GM11168 (cell line): ENCODE measurements around the gene ZBTB7B.
"Not testable (repeated sequence)": the region's sequence is repeated elsewhere in the genome, so short reads cannot be mapped to it uniquely, and the experiment has no call there.

Experiments used
- in situ Hi-C: fragments of 300-500 bp; cut with MboI; formaldehyde crosslinking; loops from one replicate; pipeline ENCODE4 v1.12.0; 2022; ENCODE audit warnings: low sequenced_read_pairs; ENCODE audit not compliant: unreplicated experiment

The ZBTB7B gene

DNA sequence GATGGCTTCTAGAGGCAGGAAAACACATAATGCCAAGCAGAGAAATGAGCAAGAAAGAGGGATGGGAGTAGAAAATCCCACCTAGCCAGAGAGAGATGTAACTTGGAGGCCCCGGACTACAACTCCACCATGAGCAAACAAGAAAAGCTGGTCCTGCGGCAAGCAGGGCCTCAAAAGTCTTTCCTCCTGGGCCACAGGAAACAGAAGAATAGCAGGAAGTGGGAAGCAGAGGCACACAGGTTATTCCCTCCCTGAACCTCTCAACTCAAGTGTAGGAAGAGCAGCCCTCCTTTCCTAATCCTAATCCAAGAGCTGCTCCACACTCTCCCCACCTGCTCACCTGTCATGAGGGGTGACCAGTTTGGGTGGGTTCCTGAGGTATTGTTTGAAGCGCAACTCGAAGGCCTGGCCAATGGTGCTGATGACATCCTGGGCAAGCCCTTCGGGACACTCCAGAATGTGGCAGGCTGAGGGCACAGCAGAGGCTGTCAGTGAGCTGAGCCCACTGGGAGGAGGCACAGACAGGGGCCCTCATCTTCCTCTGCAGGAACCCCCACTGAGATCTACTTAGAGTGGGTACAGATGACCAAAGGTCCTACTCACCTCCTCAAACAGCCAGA lies 35.2 kb upstream of the ZBTB7B start:
- in situ Hi-C loops: no loop called here

DNA sequence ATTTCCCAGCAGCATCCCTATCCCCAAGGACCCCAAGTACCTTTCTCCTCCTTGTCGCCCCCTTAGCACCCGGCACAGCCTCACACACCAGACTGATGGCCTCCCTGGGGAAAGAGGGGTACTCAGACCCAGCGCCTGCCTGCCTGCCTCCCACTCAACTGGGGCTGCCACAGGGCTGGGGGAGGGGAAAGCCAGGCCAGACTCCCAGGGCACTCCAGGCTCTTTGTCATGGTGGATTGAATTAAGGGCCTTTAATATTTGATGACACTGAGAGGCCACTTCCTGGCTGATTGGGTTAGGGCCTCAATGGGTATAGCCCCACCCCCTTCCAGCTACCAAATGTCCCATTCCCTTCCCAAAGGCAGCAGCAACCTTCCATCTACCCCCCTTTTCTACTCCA lies 33.9 kb upstream of the ZBTB7B start:
- in situ Hi-C loops: no loop called here

DNA sequence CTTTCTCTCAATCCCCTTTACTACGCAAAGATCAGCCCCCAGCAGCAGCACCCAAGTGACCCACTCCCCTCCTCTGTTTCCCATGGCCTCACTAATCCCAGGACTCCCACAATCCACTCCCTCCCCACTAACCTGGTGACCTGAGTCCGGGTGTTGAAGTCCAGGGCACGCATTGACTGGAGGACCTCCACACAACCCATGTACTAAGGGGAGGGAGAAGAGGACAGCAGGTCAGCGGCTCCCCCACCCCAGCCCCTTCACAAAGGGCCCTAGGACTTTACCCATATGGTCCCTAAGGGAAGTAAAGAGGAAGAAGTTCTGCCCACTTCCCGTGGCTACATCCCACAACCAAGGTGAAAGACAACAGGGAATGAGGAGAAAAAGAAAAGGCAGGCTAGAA lies 33.4 kb upstream of the ZBTB7B start:
- in situ Hi-C loops: no loop called here

DNA sequence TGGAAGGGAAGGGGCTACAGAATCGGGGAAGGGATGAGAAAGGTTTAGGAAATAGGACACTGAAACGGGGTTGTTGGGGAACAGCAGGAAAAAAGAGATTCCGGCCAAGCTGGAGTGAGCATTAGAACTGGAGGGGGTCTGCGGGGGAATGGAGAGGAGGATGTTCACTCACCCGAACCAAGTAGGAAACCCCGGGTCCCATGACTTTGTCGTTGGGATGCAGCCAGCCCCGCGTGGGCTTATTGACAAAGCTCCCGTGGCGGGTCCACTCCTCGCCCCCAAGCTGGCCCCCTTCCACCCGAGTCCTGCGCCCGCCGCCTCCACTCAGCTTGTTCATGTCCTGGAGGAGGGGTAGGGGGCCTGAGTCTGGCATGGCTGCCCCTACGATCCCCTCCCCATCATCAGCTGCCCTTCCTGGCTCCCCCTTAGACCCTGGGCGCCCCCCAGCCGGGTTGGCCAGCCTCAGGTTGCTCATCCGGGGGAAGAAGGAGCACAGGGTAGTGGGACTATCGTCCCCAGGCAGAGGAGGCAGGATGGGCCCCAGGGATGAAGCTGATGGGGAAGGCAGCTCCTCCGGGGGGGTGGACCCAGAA lies 32.6 kb upstream of the ZBTB7B start:
- in situ Hi-C loops: no loop called here

DNA sequence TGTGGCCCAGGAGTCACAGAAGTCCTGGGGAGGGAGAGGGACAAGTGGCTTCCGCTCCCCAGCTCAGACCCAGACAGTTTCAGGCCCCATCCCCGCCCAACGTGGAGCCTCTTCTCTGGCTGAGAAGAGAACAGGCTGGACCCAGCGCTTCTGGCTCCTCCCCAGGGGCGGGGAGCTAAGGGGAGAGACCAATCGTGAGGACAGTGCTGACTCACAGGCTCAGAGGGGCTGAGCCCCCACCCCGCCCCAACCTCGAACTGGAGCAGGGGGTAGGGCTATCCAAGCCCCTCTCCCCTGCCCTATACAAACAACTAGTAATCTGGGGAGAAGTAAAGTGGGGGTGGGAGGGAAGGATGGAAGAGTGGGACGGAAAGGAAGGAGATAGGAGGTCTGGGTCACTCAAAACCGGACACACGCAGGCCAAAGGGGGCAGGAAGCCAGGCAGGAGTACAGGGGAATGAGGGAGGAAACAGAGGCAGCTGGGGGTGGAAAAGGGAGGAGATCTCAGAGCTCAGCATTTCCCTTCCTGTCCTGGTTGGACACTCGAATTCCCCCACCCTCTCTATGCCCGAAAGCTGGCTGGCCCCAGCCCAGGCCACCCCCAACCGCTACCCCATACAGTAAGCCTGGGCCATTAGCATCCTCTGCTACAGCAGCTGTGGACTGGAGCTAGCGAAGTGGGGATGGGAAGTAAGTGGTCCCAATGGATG lies 31.8 kb upstream of the ZBTB7B start, which contains the start of gene SHC1:
SHC1 (minus strand) TSS at position 117 of the 710 bp plus-strand sequence. CDS start 221 bp downstream, outside the sequence.
- in situ Hi-C loops: no loop called here

DNA sequence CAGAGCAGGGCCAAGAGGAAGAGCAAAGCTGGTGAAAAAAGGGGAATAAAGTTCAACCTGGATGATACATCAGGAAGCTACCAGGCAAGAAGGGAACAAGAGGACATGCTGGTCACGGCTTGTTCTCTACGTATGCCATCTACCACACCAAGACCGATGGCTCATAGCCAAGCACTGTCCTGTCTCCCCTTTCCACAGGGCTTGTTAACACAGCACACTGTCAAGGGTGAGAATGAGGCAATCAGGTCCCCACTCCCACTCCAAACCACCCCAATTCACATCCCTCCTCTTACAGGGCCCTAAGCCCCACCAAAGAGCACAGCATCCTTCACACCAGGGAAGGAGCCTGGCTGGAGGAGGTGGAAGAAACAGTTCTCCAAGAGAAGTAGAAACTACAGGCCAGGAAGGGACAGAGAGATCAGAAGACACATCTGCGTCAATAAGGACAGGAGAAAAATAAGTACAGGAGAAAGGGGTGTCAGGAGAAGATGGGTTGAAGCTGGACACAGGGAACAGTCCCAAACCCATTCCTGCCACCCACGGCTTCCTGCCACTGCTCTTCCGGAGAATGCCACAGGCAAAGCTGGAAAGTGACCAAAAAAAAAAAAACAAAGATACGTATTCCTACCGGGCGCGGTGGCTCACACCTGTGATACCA lies 31.1 kb upstream of the ZBTB7B start:
- in situ Hi-C loops: no loop called here

DNA sequence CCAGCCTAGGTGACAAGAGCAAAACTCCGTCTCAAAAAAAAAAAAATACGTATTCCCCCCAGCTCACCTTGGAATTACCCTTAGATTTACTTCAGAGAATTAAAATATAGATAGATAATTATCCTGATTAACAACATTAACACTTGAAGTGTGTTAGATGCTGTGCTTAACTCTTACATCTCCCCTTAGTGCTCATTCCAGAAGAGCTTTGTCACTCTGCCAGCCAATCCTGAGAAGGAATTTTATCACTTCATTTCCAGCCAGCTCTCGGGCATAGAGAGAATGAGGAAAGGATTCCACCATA lies 30.4 kb upstream of the ZBTB7B start:
- in situ Hi-C loops: no loop called here

DNA sequence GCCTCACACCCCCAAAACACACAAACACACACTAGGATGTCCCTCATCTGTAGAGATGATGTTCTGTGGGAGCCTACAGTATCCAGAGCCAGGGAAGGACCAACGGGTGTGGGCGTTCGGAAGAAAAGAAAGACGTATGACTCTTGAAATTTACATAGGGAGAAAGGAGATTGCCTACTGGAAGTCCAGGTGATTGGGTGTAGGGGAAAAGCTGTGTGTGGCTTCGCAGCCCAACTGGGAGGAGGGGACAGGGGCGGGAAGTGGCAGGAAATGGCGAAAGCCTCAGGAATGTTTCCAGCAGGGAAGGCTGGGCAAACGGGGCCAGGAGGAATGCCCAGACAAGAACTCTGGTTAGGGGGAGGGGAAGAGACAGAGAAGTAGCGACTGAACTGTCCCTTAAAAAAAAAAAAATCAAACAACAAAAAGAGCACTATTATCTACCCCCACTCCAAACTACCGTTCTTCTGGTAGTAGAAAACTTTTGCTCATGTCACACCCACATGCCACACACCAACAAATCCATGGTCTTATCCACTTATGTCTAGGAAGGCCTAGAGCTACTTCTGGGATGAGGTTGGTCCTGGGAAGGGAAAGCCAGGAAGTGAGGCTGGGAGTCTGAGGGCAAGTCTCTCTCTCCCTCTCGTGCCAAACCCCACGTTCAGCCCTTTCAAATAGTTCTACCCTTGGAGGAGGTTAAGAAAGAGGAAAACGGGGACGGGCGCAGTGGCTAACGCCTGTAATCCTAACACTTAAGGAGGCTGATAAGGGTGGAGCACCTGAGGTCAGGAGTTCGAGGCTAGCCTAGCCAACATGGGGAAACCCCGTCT lies 29.9 kb upstream of the ZBTB7B start:
- in situ Hi-C loops: no loop called here

DNA sequence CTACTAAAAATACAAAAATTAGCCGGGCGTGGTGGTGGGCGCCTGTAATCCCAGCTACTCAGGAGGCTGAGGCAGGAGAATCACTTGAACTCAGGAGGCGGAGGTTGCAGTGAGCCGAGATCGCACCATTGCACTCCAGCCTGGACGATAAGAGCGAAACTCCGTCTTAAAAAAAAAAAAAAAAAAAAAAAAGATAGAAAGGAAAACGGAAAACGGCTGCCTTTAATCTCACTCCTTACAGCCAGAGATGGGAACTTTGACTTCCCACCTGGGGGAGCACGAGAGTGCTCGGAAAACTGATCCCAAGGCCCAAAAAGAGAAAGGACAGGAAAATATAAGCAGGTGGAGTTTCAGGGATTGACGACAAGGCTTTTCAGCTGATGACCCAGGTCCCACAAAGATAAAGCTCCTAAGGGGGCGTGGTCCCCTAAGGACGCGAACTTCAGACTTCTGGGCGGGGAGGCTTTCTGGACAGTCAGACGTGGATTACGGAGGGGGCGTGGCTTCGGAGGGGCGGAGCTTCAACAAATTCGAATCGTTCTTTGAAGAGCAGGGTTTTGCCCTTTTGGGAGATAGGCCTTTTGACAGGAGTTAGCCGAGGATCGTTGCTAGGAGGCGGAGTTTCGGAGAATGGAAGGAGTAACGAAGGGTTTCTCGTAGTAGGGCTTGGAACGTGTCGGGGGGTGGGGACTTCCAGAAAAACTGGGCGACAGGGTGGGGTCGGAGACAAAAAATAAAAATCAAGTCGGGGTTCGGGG lies 29.1 kb upstream of the ZBTB7B start:
- in situ Hi-C loops: no loop called here

DNA sequence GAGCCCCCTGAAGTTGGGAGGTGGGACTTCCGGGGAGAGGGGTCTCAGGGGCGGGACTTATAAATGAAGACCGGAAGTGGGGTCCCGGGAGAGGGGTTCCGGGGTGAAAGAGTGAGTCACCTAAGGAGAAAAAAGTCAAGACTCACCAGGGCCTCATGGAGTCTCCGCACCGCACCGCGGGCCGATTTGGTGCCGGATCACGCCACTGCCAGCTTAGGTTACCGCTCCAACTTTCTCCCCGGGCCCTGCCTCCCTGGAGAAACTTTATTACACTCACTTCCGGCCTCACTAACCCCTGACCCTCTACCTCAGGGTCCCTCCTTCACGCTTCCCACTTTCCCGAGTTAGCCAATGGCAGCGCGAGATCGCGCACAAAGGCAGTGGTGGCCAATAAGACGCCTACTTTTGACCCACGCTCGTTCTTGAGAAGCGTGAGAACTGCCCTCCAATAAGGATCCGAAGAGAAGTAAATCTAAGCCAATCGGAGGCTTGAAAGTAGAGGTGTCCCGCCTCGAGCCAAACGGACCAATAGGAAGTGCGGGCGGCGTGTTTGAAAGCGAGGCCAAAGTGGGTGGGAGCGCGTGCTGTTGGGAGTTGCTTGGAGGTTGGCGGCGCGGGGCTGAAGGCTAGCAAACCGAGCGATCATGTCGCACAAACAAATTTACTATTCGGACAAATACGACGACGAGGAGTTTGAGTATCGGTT lies 28.3 kb upstream of the ZBTB7B start, which contains the start of gene CKS1B:
CKS1B (plus strand) TSS at position 580 of the 706 bp plus-strand sequence; CDS start at position 645, 65 bp downstream.
- in situ Hi-C loops: no loop called here

DNA sequence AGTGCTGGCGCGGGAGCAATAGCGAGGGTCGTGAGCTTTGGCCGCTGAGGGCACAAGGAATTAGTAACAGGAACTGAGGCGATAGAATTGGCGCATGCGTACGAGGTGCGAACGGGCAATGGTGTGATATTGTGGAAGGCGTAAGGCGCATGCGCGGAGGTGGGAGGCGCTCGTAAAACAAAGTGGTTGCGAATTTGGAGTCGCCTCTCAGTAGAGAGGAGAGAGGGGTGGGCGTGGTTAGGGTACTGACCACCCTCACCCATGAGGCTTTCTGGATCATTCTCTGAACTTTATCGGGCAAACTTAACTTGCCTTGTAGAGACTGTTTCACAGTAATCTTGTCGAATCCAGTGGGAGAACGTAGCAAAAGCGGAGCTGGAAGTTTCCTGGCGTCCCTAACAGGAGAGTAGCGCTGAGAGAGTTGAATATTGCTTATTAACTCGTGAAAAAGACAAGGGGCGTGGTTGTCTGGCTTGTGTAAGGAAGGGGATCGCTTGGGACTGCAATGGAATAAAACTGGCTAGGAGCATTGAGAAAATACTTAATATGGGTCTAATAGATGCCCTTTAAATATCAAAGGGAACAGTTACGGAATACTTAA lies 27.7 kb upstream of the ZBTB7B start:
- in situ Hi-C loops: no loop called here

DNA sequence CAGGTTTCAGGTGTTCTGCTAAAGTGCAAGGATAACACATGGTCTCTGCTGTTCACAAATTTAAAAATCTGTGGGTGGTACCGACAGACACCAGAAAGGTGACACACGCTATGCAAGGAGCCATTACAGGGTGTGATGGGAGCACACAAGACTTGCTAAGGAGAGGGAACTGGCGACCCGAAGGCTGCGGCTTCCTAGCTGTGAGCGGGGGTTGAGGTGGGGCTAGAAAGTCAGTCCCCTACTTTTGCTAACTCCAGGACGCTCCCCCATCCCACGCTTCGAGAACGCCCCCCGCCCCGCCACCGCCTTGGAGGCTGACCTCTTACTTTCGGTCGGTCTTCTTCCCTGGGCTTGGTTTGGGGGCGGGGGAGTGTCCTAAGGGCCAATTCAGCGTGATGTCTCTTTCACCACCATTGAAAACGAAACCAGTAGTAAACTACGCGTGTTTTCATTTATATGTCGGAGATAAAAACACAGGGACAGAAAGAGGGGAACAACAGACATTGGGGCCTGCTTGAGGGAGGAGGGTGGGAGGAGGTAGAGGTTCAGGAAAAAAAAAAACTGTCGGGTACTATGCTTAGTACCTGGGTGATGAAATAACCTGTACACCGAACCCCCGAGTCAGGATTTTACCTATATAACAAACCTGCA lies 27.1 kb upstream of the ZBTB7B start:
- in situ Hi-C loops: no loop called here

DNA sequence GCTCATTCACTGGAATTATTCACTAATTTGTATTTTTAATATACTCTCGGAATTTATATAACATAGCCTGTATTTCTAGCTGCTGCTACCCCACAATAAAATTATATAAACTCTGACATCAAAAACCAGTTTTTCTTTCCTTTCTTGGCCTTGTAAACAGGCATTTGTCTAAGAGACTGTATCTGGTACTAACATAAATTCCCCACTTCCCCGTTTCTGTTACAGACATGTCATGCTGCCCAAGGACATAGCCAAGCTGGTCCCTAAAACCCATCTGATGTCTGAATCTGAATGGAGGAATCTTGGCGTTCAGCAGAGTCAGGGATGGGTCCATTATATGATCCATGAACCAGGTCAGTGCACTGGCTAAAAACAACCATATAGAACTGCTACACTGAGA lies 24.8 kb upstream of the ZBTB7B start:
- in situ Hi-C loops: not testable (repeated sequence)

DNA sequence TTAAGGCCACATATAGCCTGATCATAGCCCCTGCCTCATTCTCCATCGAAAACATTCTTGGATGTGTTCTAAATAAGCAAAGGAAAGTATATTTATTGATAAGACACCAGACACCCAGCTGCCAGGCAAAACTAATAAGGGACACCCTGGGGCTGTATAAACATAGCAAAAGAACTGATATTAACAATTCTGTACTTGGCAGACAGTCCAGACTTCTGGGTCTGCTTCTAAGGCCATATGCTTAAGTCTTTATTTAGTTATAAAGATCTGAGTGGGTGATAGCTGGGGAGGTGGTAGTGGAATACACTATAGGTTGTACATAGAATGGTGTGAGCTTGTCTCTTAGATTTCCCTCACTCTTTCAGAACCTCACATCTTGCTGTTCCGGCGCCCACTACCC lies 24.2 kb upstream of the ZBTB7B start:
- in situ Hi-C loops: no loop called here

DNA sequence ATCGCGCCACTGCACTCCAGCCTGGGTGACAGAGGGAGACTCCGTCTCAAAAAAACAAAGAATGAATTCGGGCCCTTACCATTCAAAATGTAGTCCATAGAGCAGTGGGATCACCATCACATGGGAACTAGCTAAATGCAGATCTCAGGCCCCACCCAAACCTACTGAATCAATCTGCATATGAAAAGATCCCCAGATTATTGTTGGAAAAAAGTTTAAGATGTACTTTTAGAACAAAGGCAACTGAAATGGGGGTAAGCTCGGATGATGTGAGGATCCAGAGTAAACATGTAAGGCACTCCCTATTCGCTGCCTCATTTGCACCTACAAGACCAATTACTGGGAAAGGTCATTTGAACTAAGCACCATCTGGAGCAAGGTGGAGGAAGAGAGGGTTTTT lies 20.3 kb upstream of the ZBTB7B start:
- in situ Hi-C loops: no loop called here

DNA sequence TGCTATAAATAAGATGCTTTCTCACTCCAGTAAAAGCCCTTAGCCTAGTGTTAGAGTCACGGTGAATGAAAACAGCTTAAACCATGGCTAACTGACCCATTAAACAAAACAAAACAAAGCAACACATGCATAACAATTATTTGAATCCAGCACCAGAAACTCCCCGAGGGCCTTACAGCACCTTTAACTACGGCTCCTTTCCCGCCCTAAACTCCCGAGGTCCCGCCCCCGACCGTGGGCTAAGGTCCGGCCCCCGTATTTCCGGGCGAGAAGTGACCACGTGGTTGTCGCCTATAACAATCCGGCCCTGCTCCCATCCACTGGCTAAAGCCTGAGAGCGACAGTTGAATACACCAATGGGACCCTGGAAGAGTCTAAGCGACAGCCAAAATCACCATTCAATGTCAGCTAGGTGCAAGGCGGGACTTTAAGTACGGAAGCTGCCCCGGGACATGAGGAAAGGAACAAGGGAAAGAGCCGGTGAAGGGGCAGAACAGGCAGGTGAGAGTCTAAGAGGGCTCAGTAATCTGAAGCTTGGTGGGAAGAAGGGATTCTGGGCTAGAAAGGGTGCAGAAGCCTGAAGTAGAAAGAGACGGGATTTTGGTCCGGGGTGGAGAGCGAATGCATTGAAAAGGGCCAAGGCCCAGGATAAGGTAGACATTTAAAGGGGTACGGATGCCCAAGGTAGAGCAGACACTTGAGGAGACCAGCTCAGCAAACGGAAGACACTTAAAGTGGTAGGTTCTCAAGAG lies 19.5 kb upstream of the ZBTB7B start, which contains the start of gene FLAD1:
FLAD1 (plus strand) TSS at position 448 of the 752 bp plus-strand sequence. CDS start 351 bp downstream, outside the sequence.
- in situ Hi-C loops: no loop called here

DNA sequence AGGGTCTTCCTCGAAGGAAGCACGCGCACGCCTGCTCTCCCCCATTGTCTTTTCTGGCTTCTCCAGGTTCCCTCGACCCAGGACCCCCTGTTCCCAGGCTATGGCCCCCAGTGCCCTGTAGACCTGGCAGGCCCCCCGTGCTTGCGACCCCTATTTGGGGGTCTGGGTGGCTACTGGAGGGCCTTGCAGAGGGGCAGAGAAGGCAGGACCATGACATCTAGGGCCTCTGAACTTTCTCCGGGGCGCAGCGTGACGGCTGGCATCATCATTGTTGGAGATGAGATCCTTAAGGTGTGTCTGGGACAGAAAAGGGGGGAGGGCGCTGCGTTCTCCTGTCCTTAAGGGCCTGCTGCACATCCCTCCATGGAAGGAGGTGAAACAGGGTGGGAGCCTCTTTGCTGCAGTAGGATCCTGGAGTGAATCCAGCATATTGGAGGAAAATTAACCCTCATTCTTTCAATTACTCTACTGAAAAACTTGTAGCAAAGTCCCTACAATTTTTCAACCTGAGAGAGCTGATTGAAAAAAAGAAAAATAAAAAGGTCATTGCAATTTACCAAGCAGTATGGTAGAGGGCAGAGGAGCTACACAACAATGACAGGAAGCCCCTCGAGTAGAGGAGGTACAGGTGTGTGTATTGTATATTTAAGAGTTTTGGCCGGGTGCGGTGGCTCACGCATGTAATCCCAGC lies 18.7 kb upstream of the ZBTB7B start:
- in situ Hi-C loops: no loop called here
